GM19099 (cell line): ENCODE measurements around the gene ITPK1.

Experiments
- POLR2A ChIP-seq: IDR thresholded peaks from 3 replicates; pipeline ENCODE4 v1.6.1; 2011; ENCODE audit warnings: low read depth; ENCODE audit not compliant: insufficient read length; ENCODE audit errors: extremely low read depth

Gene ITPK1

DNA sequence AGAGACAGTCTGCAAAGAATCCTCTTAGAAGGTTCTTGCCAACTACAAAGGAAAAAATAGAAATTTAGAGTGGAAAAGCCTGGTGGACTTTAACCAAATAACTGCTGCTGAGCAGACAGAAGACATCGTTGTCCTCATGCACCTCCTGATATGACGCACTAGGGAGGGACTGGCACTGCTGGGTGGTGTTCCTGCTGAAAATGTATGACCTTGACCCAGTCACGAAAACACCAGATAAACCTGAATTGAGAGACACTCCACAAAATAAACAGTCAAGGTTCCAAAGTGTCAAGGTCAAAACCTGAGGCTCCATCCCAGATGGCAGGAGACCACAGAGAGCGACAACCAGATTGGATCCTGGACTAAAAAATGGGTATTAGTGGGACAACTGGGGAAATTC lies 130.8 kb downstream of the ITPK1 start:
- TF ChIP-seq POLR2A = no peak

DNA sequence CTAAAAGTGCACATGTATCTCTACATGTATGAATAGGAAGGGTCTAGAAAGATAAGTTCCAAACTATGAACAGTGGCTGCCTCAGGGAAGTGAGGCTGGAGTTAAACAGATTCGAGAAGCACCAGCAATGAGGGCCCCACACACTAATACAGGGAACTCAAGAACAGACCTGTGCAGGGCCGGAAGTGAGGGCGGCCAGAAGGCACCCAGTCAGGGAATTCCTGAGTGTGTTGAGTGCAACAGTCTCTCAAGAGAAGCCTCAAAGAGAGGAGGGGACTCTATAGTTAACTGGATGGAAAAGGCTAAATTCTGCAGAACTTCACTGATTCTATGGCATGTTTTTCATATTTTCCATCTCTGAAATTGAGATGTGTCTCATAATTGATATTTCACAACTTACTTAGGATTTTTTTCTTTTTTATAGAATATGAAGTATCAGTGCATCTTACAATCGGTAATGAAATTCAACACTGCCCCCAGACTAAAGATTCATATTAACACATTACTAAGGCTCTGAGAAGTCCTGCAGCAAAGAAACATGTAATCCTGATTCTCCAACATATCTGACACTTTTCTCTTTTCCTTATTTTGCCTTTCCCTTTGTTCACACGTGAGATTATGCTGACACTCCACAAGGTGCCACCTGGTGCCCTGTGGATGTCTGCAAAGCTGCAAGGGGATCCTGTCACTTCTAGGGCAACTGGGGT lies 131.5 kb downstream of the ITPK1 start:
- no peak for TF ChIP-seq POLR2A

DNA sequence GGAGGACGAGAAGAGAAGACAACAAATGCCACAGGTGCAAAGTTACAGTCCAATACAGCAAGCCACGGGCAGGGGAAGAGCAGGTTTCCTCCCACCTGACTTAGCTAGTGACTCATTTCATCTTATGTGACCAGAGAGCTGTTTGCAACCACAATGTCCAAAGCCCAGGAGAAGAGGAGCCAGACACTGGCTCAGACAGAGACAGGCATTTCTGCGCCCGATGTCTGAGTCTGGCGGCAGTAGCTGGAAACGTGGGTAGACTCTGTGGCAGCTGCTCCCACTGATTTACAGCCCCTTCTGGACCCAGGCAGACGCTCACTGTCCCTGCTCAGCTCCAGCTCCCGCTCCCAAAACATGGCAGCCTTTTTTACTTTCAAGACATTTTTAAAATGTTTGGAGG lies 132.8 kb downstream of the ITPK1 start:
- TF ChIP-seq POLR2A = no peak

DNA sequence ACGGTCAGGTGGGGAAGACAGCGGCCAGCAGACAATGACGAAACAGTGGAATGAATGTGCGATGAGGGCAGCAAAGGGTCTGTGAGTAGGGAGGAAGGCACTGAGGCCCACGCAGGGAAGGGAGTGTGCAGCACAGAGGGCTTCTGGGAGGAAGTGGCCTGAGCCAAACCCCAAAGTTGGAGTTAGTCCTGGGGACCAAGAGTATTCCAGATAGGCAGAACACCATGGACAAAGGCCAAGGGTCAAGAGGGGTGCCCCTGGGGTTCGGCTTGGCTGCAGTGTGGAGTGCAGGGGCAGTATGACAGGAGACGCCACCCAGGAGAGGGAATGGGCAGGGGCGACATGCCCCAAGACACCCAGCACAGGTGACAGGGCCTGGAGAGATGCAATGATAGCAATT lies 134.0 kb downstream of the ITPK1 start:
- TF ChIP-seq POLR2A = no peak

DNA sequence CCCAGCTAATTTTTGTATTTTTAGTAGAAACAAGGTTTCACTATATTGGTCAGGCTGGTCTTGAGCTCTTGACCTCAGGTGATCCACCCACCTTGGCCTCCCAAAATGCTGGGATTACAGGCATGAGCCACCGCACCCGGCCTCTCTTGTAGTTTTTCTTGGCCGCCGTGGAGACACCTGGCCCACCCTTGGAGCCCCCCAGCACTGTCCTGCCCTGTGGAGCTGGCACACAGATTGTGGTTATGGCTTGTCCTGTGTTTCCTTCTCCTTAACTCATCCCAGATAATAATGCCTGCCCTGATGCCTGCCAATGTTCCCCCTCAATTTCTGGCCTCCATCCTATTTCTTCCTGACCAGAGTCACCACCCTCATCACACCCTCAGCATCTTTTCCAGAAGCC lies 134.9 kb downstream of the ITPK1 start:
- no peak for TF ChIP-seq POLR2A

DNA sequence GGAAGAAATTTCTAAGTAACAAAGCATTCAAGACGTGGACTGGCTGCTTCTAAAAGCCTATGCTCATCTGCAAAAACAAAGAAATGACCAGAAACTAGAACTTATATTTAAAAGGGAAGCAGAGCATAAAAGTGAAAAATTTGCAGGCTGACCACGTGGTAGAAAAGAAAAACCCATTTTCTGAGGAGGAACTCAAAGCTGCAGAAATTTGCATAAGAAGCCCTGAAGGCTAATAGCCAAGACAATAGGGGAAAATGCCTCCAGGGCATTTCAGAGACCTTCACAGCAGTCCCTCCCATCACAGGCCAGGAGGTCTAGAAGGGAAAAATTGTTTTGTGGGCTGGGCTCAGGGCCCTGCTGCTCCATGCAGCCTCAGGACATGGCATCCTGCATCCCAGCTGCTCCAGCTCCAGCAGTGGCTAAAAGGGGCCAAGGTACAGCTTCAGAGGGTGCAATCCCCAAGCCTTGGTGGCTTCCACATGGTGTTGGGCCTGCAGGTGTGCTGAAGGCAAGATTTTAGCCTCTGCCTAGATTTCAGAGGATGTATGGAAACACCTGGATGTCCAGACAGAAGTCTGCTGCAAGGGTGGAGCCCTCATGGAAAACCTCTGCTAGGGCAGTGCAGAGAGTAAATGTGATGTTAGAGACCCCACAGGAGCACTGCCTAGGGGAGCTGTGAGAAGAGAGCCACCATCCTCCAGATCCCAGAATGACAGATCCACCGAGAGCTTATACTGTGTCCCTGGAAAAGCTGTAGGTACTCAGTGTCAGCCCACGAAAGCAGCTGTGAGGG lies 137.3 kb downstream of the ITPK1 start:
- TF ChIP-seq POLR2A = no peak

DNA sequence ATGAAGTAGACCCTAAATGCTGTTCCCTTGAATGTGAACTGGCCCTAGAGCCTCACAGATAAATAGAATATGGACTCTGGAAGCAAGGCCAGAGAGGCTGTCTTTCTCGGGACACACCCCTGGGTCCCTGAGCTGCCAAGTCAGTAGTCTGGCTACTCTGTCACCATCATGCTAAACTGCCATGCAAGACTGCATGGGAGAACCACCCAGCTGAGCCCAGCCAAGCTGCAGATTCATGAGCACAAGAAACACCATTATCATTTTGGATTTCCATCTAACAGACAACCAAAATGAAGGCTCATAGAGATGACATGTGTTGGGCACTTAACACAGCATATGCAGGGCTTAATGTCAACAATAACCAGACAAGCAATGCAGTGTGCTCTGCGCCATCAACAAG lies 139.5 kb downstream of the ITPK1 start:
- TF ChIP-seq POLR2A = no peak

DNA sequence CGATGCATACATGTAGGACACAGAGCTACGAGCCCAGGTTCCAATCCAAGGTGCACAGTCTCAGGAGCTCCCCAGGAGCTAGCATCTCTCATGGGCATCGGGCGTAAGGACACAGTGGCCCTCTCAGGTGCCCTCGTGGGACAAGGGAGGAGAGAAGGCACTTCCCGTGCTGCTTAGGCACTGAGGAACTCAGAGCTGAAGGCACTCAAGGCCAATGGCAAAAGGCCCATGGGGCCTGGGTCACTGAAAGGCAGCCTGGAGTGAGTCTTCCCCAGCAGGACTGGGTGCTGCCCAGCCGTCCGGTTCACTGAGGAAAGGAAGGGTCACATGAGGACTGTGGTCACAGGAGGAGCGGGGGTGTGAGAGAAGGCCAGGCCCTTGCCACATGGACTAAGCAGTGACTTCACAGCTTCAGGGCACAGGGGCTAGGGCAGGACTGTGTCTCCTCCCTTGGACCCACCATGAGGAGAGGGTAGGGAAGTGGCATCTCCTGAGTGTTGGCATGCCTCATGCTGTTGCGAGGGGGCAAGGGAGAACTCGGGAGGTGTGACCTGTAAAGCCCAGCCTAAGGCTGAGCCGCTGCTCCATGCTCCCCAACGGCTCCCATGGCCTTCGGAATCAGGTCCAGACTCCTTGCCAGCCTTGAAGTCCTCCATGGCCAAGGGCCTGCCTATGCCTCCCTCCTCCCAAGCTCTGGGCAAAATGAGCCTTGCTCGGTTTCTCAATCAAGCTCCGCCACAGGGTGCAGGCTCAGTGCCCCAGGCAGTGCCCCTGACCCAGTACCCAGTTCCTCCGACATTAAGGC lies 141.0 kb downstream of the ITPK1 start:
- no peak for TF ChIP-seq POLR2A

DNA sequence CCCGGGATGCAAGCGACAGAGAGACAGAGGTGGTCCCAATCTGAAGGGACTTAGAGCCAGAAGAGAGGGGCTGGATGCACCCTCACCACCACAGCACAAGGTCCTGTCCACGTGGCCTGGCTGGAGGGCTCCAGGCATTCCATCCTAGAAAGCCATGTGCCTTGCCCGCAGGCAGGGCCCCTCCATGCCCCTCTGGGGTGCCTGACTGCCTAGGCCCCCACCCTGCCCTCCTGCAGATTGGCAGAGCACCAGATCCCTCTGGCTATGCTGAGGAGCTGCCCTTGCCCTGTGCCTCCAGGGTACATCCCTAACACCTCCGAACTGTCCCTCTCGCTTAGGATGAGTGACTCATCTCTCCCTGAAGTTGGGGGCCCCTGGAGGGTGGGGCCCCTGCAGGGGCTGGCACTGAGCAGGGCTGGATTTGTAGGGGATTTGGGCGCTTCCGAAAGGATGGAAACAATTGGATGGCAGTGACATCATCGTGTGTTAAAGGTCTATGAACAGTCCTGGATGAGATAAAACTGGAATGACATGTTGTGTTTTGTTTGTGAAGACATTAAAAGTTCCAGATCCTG lies 141.8 kb downstream of the ITPK1 start:
- no peak for TF ChIP-seq POLR2A

DNA sequence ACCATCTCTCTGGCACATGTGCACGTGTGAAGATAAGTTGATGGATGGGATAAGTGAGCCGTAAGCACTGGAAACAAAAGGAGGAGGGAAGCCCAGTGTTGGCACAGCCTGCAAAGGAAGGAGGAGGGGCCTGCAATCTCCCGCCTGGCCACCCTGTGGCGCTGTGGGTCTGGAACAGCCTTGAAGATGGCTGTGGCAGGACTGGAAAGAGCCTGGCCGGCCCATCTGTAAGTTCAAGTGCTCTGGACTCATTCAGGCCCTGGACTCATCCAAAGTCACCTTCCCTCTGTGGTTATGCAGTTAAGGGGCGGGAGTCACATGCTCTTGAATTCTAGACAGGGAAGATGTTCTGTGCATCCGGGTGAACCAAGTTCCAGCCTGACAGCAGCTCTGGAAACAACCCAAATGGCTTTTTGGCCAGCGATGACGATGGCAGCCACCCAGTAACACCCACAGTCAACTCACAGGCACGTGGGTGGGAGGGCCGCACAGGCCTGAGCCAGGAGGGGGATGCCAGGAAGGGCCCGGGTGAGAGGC lies 142.4 kb downstream of the ITPK1 start:
- TF ChIP-seq POLR2A = no peak

DNA sequence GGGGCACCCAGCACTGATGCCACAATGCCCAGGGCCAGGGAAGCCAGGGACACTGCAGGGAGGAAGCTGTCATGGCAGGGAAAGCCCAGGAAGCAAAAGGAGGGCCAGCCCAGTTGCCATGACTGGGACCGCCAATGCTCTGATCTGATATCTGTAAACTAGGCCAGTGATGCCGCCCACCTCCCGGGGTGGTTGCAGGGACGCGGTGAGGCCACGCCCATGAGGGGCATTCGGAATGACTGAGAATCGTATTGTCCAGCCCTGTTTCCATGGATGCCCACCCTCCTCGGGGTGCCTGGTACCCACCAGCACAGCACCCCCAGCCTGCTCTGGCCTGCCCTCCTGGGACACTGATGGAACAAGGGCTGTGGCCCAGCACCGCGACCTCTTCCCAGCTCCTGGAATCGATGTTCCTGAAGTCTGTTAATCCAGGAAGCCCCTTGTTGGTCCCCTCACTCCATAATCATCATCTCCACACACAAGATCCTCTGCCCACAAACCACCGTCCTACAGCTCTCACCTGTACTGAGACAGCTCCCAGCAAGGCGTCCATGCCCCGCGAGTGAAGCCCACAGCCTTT lies 144.0 kb downstream of the ITPK1 start:
- no peak for TF ChIP-seq POLR2A

DNA sequence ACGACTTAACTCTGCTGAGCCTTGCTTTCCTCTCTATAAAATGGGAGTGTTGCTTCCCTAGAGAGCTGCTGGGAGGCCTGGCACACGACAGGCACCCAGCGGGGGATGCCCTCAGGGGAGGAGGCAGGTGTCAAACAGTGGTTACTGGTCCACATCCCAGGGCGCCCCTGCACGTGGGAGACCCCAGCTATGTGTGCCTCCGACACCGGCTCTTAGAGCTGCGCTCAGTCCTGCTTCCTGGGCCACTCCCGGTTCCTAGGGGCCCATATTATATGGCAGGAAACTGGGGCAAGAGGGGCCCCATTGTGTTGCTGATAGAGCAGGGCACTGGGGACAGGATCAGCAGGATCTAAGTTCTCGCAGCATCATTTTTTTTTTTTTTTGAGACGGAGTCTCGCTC lies 145.5 kb downstream of the ITPK1 start:
- TF ChIP-seq POLR2A = no peak

DNA sequence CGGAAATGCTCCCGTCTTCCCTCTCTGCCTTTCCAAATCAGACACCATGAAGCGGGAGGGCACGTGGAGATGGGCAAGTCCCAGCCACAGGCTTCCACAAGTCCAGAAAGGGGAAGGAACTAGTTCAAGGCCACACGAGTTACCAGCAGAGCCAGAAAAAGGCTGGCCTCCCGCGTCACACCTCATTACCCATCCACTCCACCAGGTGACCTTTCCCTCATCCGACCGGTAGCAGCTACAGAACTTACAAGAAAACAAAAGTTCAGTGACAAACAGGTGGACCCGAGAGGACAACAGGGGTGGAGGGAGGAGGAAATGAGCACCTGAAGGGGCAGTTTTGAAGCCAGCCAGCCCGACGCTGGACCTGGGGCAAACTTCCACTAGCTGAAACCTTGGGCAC lies 145.9 kb downstream of the ITPK1 start:
- no peak for TF ChIP-seq POLR2A

DNA sequence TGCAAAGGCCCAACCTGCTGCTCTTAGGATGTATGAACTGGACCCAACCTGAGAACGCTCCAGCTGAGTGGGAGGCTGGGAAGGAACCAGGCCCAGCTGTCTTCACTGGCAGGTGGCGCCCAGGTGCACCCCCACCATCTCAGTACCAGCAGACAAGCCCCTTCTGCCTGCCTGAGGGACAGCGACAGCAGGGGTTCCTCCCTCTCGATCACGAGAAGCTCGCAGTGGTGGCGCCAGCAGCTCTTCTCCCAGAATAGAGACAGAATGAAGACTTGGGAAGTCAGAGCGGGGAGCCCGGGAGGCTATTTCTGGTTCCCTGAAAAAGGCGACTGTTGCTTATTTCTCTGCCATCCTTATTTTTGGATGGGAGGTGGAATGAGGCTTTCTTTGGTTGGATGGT lies 146.3 kb downstream of the ITPK1 start:
- no peak for TF ChIP-seq POLR2A
